GM10847 (cell line): Measurements from ENCODE around the gene CDKAL1.

ENCODE experiments used
- POLR2A ChIP-seq: IDR thresholded peaks from 2 replicates; pipeline ENCODE4 v1.6.1; 2011; ENCODE audit not compliant: insufficient read length; ENCODE audit errors: extremely low read depth

Gene CDKAL1

DNA sequence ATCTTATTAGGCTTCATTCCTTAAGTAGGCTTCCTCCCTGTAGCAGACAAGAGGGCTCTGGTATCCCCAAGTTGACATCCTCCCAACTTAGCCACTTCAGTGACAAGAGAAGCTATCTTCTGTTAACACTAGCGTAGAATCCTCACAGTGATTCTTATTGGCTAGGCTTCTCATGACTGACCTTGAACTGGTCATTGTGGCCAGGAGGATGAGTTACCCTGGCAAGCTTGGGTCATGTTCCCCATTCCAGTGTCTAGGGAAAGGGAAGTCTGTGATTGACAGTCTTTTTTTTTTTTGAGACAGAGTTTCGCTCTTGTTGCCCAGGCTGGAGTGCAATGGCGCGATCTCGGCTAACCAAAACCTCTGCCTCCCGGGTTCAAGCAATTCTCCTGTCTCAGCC is 7.1 kb downstream of the CDKAL1 start:
- no peak for TF ChIP-seq POLR2A

DNA sequence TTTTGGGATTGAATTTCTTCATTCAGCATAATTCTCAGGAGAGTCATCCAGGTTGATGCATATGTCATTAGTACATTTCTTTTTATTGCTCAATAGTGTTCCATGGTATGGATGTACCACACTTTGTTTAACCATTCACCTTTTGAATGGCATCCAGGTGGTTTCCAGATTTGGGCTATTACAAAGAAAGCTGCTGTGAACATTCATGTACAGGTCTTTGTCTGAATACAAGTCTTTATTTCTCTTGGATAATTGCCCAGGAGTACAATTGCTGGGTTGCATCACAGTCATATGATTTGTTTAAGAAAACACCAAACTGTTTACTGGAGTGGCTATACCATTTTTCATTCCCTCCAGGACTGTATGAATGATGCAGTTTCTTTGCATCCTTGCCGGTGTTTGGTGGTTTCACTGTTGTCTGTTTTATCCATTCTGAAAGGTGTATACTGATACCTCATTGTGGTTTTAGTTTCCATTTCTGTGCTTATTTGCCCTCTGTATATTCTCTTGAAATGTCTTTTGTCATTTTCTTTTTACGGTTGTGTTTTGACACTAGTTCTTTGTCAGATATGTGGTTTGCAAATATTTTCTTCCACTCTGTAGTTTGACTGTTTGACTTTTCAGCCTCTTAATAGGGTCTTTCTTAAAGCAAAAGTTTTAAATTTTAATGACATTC is 8.8 kb downstream of the CDKAL1 start:
- TF ChIP-seq POLR2A: no peak

- no peak for TF ChIP-seq POLR2A
Measured at GRCh38 chr6:20548264-20548663, 14.0 kb downstream of the CDKAL1 start.

GRCh38 chr6:20554326-20554725 is 20.1 kb downstream of the CDKAL1 start:
- TF ChIP-seq POLR2A: no peak

GRCh38 chr6:20554817-20555216 is 20.6 kb downstream of the CDKAL1 start:
- TF ChIP-seq POLR2A: no peak

- TF ChIP-seq POLR2A: no peak
Measured at GRCh38 chr6:20559924-20560551, 25.8 kb downstream of the CDKAL1 start.

DNA sequence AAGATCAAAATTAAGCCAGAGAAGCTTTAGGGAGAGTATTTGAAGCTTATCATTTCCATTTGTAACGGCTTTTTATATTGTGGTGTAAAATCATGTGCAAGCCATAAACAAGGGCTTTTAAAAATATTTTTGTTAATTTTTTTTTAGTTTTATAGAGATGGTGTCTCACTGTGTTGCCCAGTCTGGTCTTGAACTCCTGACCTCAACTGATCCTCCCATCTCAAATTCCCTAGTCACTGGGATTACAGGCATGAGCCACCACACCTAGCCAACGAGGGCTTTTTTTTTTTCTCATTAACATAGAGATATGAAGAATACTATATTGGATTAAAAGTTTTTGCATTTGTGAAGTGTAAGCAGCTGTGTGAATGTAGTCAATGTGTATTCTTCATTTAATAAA is 29.1 kb downstream of the CDKAL1 start:
- no peak for TF ChIP-seq POLR2A

- TF ChIP-seq POLR2A: no peak
Measured at GRCh38 chr6:20564269-20564668, 30.0 kb downstream of the CDKAL1 start.

DNA sequence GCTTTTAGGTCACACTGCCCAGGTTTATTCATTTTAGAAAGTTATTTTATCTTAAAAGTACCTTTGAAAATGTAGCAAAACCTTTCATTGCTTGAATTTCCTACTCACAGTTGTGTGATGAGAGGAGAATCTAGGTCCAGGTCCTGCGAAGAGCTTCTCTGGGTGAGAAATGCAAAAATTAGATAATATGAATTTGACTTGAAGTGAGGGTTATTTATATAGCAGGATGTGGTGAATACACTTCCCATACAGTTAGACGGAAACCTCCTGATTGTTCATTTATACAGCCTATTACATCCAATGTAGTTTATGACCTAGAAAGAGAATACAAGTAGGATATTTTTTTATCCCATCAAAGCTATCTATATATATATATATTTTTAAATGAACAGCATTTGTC is 30.5 kb downstream of the CDKAL1 start:
- TF ChIP-seq POLR2A: no peak

DNA sequence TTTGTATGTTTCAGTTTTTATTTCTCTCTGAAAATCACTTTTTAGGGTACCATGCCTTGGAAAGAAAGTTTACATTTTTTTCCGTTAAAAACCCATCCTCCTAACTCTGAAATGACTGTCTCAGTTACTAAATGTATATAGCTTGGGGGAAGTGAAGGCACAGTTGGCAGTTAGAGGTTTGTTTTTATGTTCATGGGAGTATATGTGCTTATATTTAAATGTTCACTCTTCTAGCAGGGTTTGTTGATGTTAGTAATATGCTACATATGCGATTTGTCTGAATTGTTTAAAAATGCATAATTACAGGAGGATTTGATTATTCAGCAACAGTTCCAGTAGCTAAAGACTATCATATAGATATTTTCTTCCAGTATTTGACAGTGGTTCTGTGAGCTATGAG is 31.1 kb downstream of the CDKAL1 start:
- no peak for TF ChIP-seq POLR2A

GRCh38 chr6:20566109-20566508 is 31.9 kb downstream of the CDKAL1 start:
- TF ChIP-seq POLR2A: no peak

DNA sequence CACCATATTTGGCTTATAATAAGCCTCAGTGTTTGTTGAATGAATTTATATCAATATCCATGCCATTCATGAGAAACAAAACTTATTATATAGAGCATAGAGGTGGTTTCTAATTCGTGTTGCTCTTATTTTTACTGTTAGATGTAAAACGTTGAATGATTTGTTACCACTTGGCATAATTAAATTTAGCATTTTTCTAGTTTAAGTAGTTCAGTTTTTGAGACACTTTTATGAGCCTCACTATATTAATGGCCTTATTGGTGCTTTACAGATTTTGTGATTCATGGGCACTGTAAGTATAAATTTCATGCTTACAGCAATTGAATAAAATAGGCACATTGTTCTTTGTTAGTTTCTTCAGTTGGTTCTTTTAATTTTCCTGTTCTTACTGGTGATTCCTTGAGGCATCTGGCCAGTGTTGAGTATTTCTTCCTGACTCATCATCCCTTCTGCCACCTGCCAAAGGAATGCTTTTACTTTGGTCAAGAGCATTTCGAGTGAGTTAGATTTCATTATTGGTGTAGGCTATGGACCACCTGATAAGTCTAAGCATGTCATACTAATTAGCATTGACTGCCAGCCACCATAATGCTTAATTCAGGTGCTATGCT is 34.8 kb downstream of the CDKAL1 start:
- TF ChIP-seq POLR2A: no peak

- TF ChIP-seq POLR2A: no peak
Measured at GRCh38 chr6:20571261-20571660, 37.0 kb downstream of the CDKAL1 start.

DNA sequence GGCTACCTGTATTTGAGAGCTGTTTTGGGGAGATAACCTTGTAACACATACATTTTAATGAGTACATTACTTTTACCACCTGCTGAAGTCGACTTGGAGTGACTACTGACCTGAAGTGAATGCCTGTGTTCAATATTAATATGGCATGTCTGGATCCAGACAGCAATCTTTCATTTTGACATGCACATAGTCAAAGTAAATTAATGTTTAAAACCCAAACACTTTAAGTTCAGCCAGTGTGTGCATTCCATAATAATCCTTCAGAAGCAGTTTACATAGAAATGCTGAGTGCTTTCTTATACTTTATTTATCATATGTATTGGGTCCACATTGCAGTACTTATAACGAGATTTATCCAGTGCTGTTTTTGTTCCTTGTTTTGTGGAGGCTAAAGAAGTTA is 38.0 kb downstream of the CDKAL1 start:
- TF ChIP-seq POLR2A: no peak

DNA sequence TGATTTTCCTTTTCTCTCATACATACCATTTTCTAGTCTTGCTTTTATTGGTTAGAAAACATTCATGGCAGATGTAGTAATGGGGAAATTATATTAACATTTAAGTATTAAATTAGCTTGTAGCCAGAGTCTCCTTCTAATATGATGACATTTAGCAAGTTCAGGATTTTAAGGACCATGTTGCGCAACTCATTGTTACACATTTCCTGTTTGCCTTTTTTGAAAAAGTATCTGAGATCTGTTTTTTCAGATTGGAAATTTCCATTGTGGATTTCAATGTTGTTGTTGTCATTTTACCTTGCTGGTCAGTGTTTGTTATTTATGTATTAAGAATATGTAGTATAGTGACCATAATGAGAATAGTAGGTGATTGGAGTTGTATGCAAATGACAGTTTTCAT is 38.7 kb downstream of the CDKAL1 start:
- no peak for TF ChIP-seq POLR2A

GRCh38 chr6:20574355-20574754 is 40.1 kb downstream of the CDKAL1 start:
- TF ChIP-seq POLR2A: no peak

- TF ChIP-seq POLR2A: no peak
Measured at GRCh38 chr6:20575125-20575524, 40.9 kb downstream of the CDKAL1 start.

DNA sequence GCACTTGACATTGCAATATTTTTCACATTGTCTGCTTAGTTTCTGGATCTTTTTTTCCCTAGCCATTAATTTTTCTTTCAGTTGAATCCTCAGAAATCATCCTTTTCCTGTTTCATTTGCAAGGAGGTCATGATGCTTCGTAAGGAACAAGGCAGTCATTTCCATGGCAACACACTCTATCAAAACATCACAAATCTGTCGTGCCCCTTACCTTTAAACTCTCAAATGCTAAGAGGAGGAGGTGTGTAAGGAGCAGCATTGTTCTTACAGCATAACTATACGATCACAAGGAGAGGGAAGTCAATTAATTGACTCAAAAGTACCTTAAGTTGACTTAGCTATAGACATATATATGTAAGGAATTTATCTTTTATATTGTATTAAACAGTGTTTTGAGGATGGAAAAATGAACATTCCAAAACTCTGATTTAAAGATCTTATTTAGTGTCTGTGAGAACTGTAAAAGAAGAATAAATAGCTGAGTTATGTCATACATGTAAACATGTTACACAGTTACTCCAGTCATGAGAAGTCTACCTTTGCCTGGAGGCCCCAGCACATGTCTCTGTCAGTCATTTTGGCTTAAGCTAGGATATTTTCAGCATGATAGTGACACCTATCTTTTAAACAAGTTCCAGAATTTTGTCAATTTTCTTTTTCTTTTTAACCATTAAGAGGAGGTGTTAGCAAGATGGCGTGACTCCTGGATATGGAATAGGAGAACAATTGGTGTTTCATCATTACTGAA is 41.6 kb downstream of the CDKAL1 start:
- TF ChIP-seq POLR2A: no peak
